ENCODE results near the gene DAB2IP. TPM values are rescaled to one million over a fixed set of nuclear protein-coding genes. Genes with fewer than 3 reads are reported as not detected.

DAB2IP gene
- polyA plus RNA-seq, 1 donor (not counting 4 experiments of a cell fraction or from before 2014, with no cell fraction given), result 28.6 TPM

- Histone ChIP-seq H3K36me3 (ENCODE audit: control insufficient read depth in 2 of 2, extremely low read depth in 1 of 2, insufficient read depth in 2 of 2, low read length in 2 of 2) (peaks cover 15 to 45% of the 10 kb centered on the region in 2 experiments), H3K9me1 (ENCODE audit: control insufficient read depth, extremely low read depth, insufficient read depth, low read length) (no peaks in the 10 kb centered on the region), H3K4me3 (ENCODE audit: control insufficient read depth in 2 of 3, extremely low read depth in 1 of 3, insufficient read depth in 2 of 3, low read depth in 1 of 3, low read length in 3 of 3) (no peak overlapping the region), H3K79me2 (ENCODE audit: control insufficient read depth, insufficient read depth, low read length) (no peaks in the 10 kb centered on the region), H4K20me1 (ENCODE audit: control insufficient read depth, extremely low read depth, insufficient read depth, low read length) (no peaks in the 10 kb centered on the region), H3K27me3 (ENCODE audit: control insufficient read depth, extremely low read depth, insufficient read depth, low read length) (no peaks in the 10 kb centered on the region), H3K9me3 (ENCODE audit: control insufficient read depth, low read depth, low read length) (no peaks in the 10 kb centered on the region), H2AFZ (ENCODE audit: control insufficient read depth, low read length) (no peak overlapping the region), H3K9ac (ENCODE audit: control insufficient read depth, extremely low read depth, insufficient read depth, low read length) (no peak overlapping the region), H3K4me2 (ENCODE audit: control insufficient read depth, extremely low read depth, insufficient read depth, low read depth, low read length) (no peak overlapping the region), H3K4me1 (ENCODE audit: control insufficient read depth, extremely low read depth, insufficient read depth, low read length) (no peaks in the 10 kb centered on the region), H3K27ac (ENCODE audit: control insufficient read depth, insufficient read depth, low read length) (no peak overlapping the region)
- FAIRE-seq (no peak), DNase-seq (ENCODE audit: low read depth, low spot score) (no peak)
- dilution Hi-C loops (cut with MboI; ENCODE audit: extremely low pct_ligation_motif_present, low sequenced_read_pairs), result no loop called here
- TF ChIP-seq EZH2 (IDR thresholded peaks at IDR 0.05; ENCODE audit: low read length), result no peak
- no peak for TF ChIP-seq CTCF (optimal IDR thresholded peaks at IDR 0.05 in 1 of 3, IDR thresholded peaks at IDR 0.05 in 1 of 3, conservative IDR thresholded peaks at IDR 0.05 in 1 of 3; ENCODE audit: extremely low read depth in 1 of 3, insufficient read depth in 2 of 3, low read length in 3 of 3)
These were observed 132.4 kb downstream of the DAB2IP start for GRCh38 chr9:121783521-121784507.

GRCh38 chr9:121784731-121785411, 133.4 kb downstream of the DAB2IP start:
- Histone ChIP-seq H3K4me1 (ENCODE audit: control insufficient read depth, extremely low read depth, insufficient read depth, low read length) (no peaks in the 10 kb centered on the region), H3K9me3 (ENCODE audit: control insufficient read depth, low read depth, low read length) (no peaks in the 10 kb centered on the region), H3K9me1 (ENCODE audit: control insufficient read depth, extremely low read depth, insufficient read depth, low read length) (no peaks in the 10 kb centered on the region), H3K27me3 (ENCODE audit: control insufficient read depth, extremely low read depth, insufficient read depth, low read length) (no peaks in the 10 kb centered on the region), H3K27ac (ENCODE audit: control insufficient read depth, insufficient read depth, low read length) (no peak overlapping the region), H3K36me3 (ENCODE audit: control insufficient read depth in 2 of 2, extremely low read depth in 1 of 2, insufficient read depth in 2 of 2, low read length in 2 of 2) (peaks cover 10 to 42% of the 10 kb centered on the region in 2 experiments), H3K4me2 (ENCODE audit: control insufficient read depth, extremely low read depth, insufficient read depth, low read depth, low read length) (no peak overlapping the region), H3K9ac (ENCODE audit: control insufficient read depth, extremely low read depth, insufficient read depth, low read length) (no peak overlapping the region), H4K20me1 (ENCODE audit: control insufficient read depth, extremely low read depth, insufficient read depth, low read length) (no peaks in the 10 kb centered on the region), H3K4me3 (ENCODE audit: control insufficient read depth in 2 of 3, extremely low read depth in 1 of 3, insufficient read depth in 2 of 3, low read depth in 1 of 3, low read length in 3 of 3) (no peak overlapping the region), H2AFZ (ENCODE audit: control insufficient read depth, low read length) (no peak overlapping the region), H3K79me2 (ENCODE audit: control insufficient read depth, insufficient read depth, low read length) (no peaks in the 10 kb centered on the region)
- no peak for DNase-seq (ENCODE audit: low read depth, low spot score)
- no peak for TF ChIP-seq EZH2 (IDR thresholded peaks at IDR 0.05; ENCODE audit: low read length)
- no peak for TF ChIP-seq CTCF (optimal IDR thresholded peaks at IDR 0.05 in 1 of 3, IDR thresholded peaks at IDR 0.05 in 1 of 3, conservative IDR thresholded peaks at IDR 0.05 in 1 of 3; ENCODE audit: extremely low read depth in 1 of 3, insufficient read depth in 2 of 3, low read length in 3 of 3)
- dilution Hi-C loops (cut with MboI; ENCODE audit: extremely low pct_ligation_motif_present, low sequenced_read_pairs), result no loop called here
- no peak for FAIRE-seq
